ENCODE data around the gene NLRP7.
"Not testable (repeated sequence)": the region's sequence is repeated elsewhere in the genome, so short reads cannot be mapped to it uniquely, and the experiment has no call there.

GRCh38 chr19:54894106-54894505 is 53.2 kb downstream of the NLRP7 start:
- not testable (repeated sequence) for TF ChIP-seq CTCF (IDR thresholded peaks at IDR 0.05; ENCODE audit: low read length); EZH2 (IDR thresholded peaks at IDR 0.05; ENCODE audit: borderline replicate concordance, low read length)

All from OCI-LY1 (cell line).